Liver (tissue), 9 donors: Measurements from ENCODE around the gene GRIK2. TPM values are rescaled to one million over a fixed set of nuclear protein-coding genes. Genes with fewer than 3 reads are reported as not detected.

Source experiments
- DNase-seq: peaks from one replicate; pipeline ENCODE4 v3.0.0-alpha.2; 2017; ENCODE audit warnings: low spot score
- H3K27ac ChIP-seq, 2 donors: one replicate each; pipeline ENCODE4 v1.7.0; 2013; ENCODE audit warnings: inconsistent platforms in 2 of 2, low read length in 2 of 2, control low read depth in 1 of 2, low read depth in 1 of 2, mild to moderate bottlenecking in 1 of 2
- H3K27me3 ChIP-seq, 4 donors: one replicate each; pipeline versions ENCODE4 v1.6.1 to v1.7.0; 2013; ENCODE audit warnings: low read length in 3 of 4, inconsistent platforms in 1 of 4, mild to moderate bottlenecking in 1 of 4, moderate library complexity in 1 of 4; ENCODE audit not compliant: control insufficient read depth in 4 of 4, insufficient read depth in 4 of 4
- H3K36me3 ChIP-seq, 4 donors: one replicate each; pipeline versions ENCODE4 v1.6.1 to v1.7.0; 2013; ENCODE audit warnings: low read length in 3 of 4, mild to moderate bottlenecking in 3 of 4, low read depth in 1 of 4, moderate library complexity in 1 of 4; ENCODE audit not compliant: control insufficient read depth in 4 of 4, insufficient read depth in 3 of 4
- H3K4me1 ChIP-seq, 4 donors: one replicate each; pipeline versions ENCODE4 v1.6.1 to v1.7.0; 2013; ENCODE audit warnings: low read length in 3 of 4, mild to moderate bottlenecking in 3 of 4, moderate library complexity in 1 of 4; ENCODE audit not compliant: control insufficient read depth in 4 of 4, insufficient read depth in 4 of 4
- H3K4me3 ChIP-seq, 3 donors: one replicate each; pipeline versions ENCODE4 v1.6.1 to v1.7.0; 2013; ENCODE audit warnings: low read length in 3 of 3, control low read depth in 1 of 3, low read depth in 1 of 3, mild to moderate bottlenecking in 1 of 3
- H3K9ac ChIP-seq, 2 donors: one replicate each; pipeline ENCODE4 v1.7.0; 2013; ENCODE audit warnings: low read length in 2 of 2, mild to moderate bottlenecking in 2 of 2, moderate library complexity in 2 of 2, control low read depth in 1 of 2, low read depth in 1 of 2
- H3K9me3 ChIP-seq, 4 donors: one replicate each; pipeline versions ENCODE4 v1.6.1 to v1.7.0; 2013; ENCODE audit warnings: low read length in 3 of 4; ENCODE audit not compliant: control insufficient read depth in 4 of 4
- ATF3 ChIP-seq: IDR thresholded peaks from 2 replicates; pipeline ENCODE4 v1.6.1; 2016; ENCODE audit warnings: antibody characterized with exemption
- EGR1 ChIP-seq, 2 donors: IDR thresholded peaks; 2 replicates each; pipeline ENCODE4 v1.6.1; 2016 to 2018; ENCODE audit warnings: antibody characterized with exemption in 2 of 2, low read depth in 2 of 2
- FOXA1 ChIP-seq: IDR thresholded peaks from 2 replicates; pipeline ENCODE4 v1.6.1; 2016; ENCODE audit warnings: antibody characterized with exemption
- FOXA2 ChIP-seq: IDR thresholded peaks from 2 replicates; pipeline ENCODE4 v1.6.1; 2016; ENCODE audit warnings: antibody characterized with exemption
- GABPA ChIP-seq, 2 donors: IDR thresholded peaks in 1 of 2; conservative IDR thresholded peaks in 1 of 2; 2 replicates each; pipeline ENCODE4 v1.6.1; 2016; ENCODE audit warnings: antibody characterized with exemption in 2 of 2, mild to moderate bottlenecking in 1 of 2, moderate library complexity in 1 of 2
- HNF4A ChIP-seq, 2 donors: conservative IDR thresholded peaks; 2 replicates each; pipeline ENCODE4 v1.6.1; 2016; ENCODE audit warnings: antibody characterized with exemption in 2 of 2, mild to moderate bottlenecking in 2 of 2
- HNF4G ChIP-seq: IDR thresholded peaks from 2 replicates; pipeline ENCODE4 v1.6.1; 2016; ENCODE audit warnings: antibody characterized with exemption
- JUND ChIP-seq, 2 donors: IDR thresholded peaks; 2 replicates each; pipeline ENCODE4 v1.6.1; 2016; ENCODE audit warnings: antibody characterized with exemption in 2 of 2
- NR2F2 ChIP-seq: IDR thresholded peaks from 2 replicates; pipeline ENCODE4 v1.6.1; 2016; ENCODE audit warnings: antibody characterized with exemption
- RAD21 ChIP-seq, 2 donors: IDR thresholded peaks; 2 replicates each; pipeline ENCODE4 v1.6.1; 2016; ENCODE audit warnings: antibody characterized with exemption in 2 of 2, mild to moderate bottlenecking in 2 of 2
- RXRA ChIP-seq, 2 donors: IDR thresholded peaks; 2 replicates each; pipeline ENCODE4 v1.6.1; 2017 to 2018; ENCODE audit warnings: antibody characterized with exemption in 2 of 2, mild to moderate bottlenecking in 1 of 2
- SP1 ChIP-seq: IDR thresholded peaks from 2 replicates; pipeline ENCODE4 v1.6.1; 2018; ENCODE audit warnings: antibody characterized with exemption, mild to moderate bottlenecking
- TAF1 ChIP-seq: conservative IDR thresholded peaks from 2 replicates; pipeline ENCODE4 v1.6.1; 2016; ENCODE audit warnings: antibody characterized with exemption, mild to moderate bottlenecking
- YY1 ChIP-seq: IDR thresholded peaks from 2 replicates; pipeline ENCODE4 v1.6.1; 2016; ENCODE audit warnings: antibody characterized with exemption, mild to moderate bottlenecking
- ZBTB33 ChIP-seq: IDR thresholded peaks from 2 replicates; pipeline ENCODE4 v1.6.1; 2016; ENCODE audit warnings: antibody characterized with exemption
- WGBS: extraction: QIAGEN DNeasy Blood & Tissue Kit; methylation state at CpG from one replicate; pipeline ENCODE4 v1.1.7; 2013; 5-methylcytosine and 5-hydroxymethylcytosine counted together
- polyA plus RNA-seq, 2 donors: library from polyadenylated mRNA; stranded (reverse) in 1 of 2; unstranded in 1 of 2; fragments of 200-250 nt in 1 of 2; fragments of >200 nt in 1 of 2; fragmentation: Nextera tagmentation in 1 of 2; extraction: Ambion mirVana in 1 of 2; gene quantifications; one replicate each; pipeline versions ENCODE4 v1.2.1 to v1.2.3, GENCODE V29; 2013 to 2015
- total RNA-seq, 2 donors: library from RNA; depleted of rRNA; stranded (reverse); fragments of >200 nt; gene quantifications; one replicate each; pipeline ENCODE4 v1.2.3, GENCODE V29; 2014
- TF ChIP-seq, protein P1 (sequence below): IDR thresholded peaks from 2 replicates; pipeline ENCODE4 v1.6.1; 2016; ENCODE audit warnings: antibody characterized with exemption
- TF ChIP-seq, protein P2 (sequence below): fragments of 150-350 bp; IDR thresholded peaks from 2 replicates; pipeline ENCODE4 v1.5.1; 2017; ENCODE audit warnings: improper control_type of control experiment, low read depth, low read length; ENCODE audit not compliant: missing input control
- TF ChIP-seq, protein P3 (sequence below): IDR thresholded peaks from 2 replicates; pipeline ENCODE4 v1.6.1; 2016; ENCODE audit warnings: antibody characterized with exemption, mild to moderate bottlenecking
- donor health status: healthy.
- donor health status: healthy.
- donor health status: healthy.
- donor health status: healthy.
- donor health status: healthy.

The GRIK2 gene
- total and polyA plus RNA-seq, 4 donors, result 0.02 to 0.17 (median 0.05) TPM

DNA sequence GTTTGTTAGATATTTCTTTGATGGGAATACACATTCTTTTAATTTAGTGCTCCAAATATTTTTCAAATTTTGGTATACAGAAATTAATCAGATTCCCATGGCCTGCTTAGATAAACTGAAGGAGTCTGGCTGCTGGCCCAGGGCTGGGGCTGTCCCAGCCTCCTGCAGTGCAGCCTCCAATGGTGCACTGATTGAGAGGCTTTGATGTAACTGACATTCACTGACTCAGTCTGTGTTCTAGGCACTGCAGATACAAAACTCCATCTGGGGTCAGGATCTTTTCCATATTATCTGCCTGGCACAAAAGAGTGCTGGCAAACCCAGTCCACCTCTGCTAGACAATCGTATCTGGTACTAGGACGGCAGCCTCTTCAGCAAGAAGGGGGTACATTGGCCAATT lies 64.8 kb downstream of the GRIK2 start:
- Histone ChIP-seq H3K27me3 (no peaks in the 10 kb centered on the region), H3K4me3 (no peak overlapping the region), H3K27ac (no peak overlapping the region), H3K4me1 (no peaks in the 10 kb centered on the region), H3K36me3 (no peaks in the 10 kb centered on the region), H3K9me3 (no peaks in the 10 kb centered on the region), H3K9ac (no peak overlapping the region)
- 89% methylated on average over 2 of the region's 2 CpGs for WGBS
- no peak for TF ChIP-seq HNF4A (conservative IDR thresholded peaks at IDR 0.05)
- TF ChIP-seq NR2F2, result no peak
- no peak for TF ChIP-seq GABPA (IDR thresholded peaks at IDR 0.05 in 1 of 2, conservative IDR thresholded peaks at IDR 0.05 in 1 of 2)
- TF ChIP-seq, protein P1, sequence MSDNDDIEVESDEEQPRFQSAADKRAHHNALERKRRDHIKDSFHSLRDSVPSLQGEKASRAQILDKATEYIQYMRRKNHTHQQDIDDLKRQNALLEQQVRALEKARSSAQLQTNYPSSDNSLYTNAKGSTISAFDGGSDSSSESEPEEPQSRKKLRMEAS, result no peak
- no peak for TF ChIP-seq RXRA (IDR thresholded peaks at IDR 0.05)
- no peak for TF ChIP-seq YY1
- TF ChIP-seq TAF1, result no peak
- TF ChIP-seq, protein P2, sequence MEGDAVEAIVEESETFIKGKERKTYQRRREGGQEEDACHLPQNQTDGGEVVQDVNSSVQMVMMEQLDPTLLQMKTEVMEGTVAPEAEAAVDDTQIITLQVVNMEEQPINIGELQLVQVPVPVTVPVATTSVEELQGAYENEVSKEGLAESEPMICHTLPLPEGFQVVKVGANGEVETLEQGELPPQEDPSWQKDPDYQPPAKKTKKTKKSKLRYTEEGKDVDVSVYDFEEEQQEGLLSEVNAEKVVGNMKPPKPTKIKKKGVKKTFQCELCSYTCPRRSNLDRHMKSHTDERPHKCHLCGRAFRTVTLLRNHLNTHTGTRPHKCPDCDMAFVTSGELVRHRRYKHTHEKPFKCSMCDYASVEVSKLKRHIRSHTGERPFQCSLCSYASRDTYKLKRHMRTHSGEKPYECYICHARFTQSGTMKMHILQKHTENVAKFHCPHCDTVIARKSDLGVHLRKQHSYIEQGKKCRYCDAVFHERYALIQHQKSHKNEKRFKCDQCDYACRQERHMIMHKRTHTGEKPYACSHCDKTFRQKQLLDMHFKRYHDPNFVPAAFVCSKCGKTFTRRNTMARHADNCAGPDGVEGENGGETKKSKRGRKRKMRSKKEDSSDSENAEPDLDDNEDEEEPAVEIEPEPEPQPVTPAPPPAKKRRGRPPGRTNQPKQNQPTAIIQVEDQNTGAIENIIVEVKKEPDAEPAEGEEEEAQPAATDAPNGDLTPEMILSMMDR, result no peak
- TF ChIP-seq FOXA2, result no peak
- TF ChIP-seq, protein P3, sequence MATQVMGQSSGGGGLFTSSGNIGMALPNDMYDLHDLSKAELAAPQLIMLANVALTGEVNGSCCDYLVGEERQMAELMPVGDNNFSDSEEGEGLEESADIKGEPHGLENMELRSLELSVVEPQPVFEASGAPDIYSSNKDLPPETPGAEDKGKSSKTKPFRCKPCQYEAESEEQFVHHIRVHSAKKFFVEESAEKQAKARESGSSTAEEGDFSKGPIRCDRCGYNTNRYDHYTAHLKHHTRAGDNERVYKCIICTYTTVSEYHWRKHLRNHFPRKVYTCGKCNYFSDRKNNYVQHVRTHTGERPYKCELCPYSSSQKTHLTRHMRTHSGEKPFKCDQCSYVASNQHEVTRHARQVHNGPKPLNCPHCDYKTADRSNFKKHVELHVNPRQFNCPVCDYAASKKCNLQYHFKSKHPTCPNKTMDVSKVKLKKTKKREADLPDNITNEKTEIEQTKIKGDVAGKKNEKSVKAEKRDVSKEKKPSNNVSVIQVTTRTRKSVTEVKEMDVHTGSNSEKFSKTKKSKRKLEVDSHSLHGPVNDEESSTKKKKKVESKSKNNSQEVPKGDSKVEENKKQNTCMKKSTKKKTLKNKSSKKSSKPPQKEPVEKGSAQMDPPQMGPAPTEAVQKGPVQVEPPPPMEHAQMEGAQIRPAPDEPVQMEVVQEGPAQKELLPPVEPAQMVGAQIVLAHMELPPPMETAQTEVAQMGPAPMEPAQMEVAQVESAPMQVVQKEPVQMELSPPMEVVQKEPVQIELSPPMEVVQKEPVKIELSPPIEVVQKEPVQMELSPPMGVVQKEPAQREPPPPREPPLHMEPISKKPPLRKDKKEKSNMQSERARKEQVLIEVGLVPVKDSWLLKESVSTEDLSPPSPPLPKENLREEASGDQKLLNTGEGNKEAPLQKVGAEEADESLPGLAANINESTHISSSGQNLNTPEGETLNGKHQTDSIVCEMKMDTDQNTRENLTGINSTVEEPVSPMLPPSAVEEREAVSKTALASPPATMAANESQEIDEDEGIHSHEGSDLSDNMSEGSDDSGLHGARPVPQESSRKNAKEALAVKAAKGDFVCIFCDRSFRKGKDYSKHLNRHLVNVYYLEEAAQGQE, result no peak
- no peak for TF ChIP-seq JUND (IDR thresholded peaks at IDR 0.05)
- TF ChIP-seq HNF4G, result no peak
- no peak for TF ChIP-seq SP1
- TF ChIP-seq ZBTB33, result no peak
- no peak for TF ChIP-seq FOXA1
- no peak for TF ChIP-seq EGR1 (IDR thresholded peaks at IDR 0.05; ENCODE audit: low read depth in 2 of 2)
- TF ChIP-seq ATF3, result no peak
- no peak for TF ChIP-seq RAD21 (IDR thresholded peaks at IDR 0.05)
- no peak for DNase-seq
